Thyroid gland (tissue), 4 donors: ENCODE results near the gene BPHL.

Source experiments
- CTCF ChIP-seq, 6 experiments: fragments of 200-600 bp in 3 of 6; fragments of 450-650 bp in 3 of 6; sonication (generic) in 3 of 6; IDR thresholded peaks; one replicate each; pipeline ENCODE4 v1.5.1; 2016 to 2019; ENCODE audit warnings: antibody characterized with exemption in 6 of 6, mild to moderate bottlenecking in 2 of 6, inconsistent platforms in 1 of 6, moderate library complexity in 1 of 6
- POLR2A ChIP-seq, 2 donors: fragments of 450-650 bp; IDR thresholded peaks; one replicate each; pipeline ENCODE4 v1.6.1; 2017; ENCODE audit warnings: antibody characterized with exemption in 2 of 2, mild to moderate bottlenecking in 2 of 2, moderate library complexity in 1 of 2

GRCh38 chr6:3136292-3137011, 17.9 kb downstream of the BPHL start:
- TF ChIP-seq CTCF (IDR thresholded peaks at IDR 0.05), result no peak
- TF ChIP-seq POLR2A (IDR thresholded peaks at IDR 0.05), result no peak
